H9 (cell line): ENCODE measurements around the gene CTNNA3. TPM values are rescaled to one million over a fixed set of nuclear protein-coding genes. Genes with fewer than 3 reads are reported as not detected.

Source experiments
- DNase-seq: peaks from one replicate; pipeline ENCODE4 v3.0.0-alpha.2; 2017
- H2AFZ ChIP-seq: one replicate; pipeline ENCODE4 v1.6.1; 2013; ENCODE audit warnings: mild to moderate bottlenecking, low read length, control low read depth, moderate library complexity
- H2AK5ac ChIP-seq: 2 replicates; pipeline ENCODE4 v1.6.1; 2013; ENCODE audit warnings: low read length, control low read depth, mixed read lengths; ENCODE audit not compliant: insufficient read length
- H2BK120ac ChIP-seq: one replicate; pipeline ENCODE4 v1.6.1; 2013; ENCODE audit warnings: low read depth, mild to moderate bottlenecking, low read length, control low read depth, inconsistent platforms; ENCODE audit not compliant: poor library complexity, severe bottlenecking
- H2BK12ac ChIP-seq: 2 replicates; pipeline ENCODE4 v1.6.1; 2013; ENCODE audit warnings: low read length, control low read depth, mixed read lengths, low read depth; ENCODE audit not compliant: insufficient read length
- H2BK15ac ChIP-seq: 2 replicates; pipeline ENCODE4 v1.6.1; 2013; ENCODE audit warnings: low read depth, low read length, control low read depth
- H2BK20ac ChIP-seq: one replicate; pipeline ENCODE4 v1.6.1; 2013; ENCODE audit warnings: low read depth, mild to moderate bottlenecking, low read length, control low read depth, inconsistent platforms; ENCODE audit not compliant: poor library complexity, severe bottlenecking
- H2BK5ac ChIP-seq: 2 replicates; pipeline ENCODE4 v1.6.1; 2013; ENCODE audit warnings: low read length, control low read depth, mixed read lengths; ENCODE audit not compliant: insufficient read length
- H3K14ac ChIP-seq: 2 replicates; pipeline ENCODE4 v1.6.1; 2013; ENCODE audit warnings: low read length, control low read depth; ENCODE audit not compliant: insufficient read depth
- H3K18ac ChIP-seq: 2 replicates; pipeline ENCODE4 v1.6.1; 2013; ENCODE audit warnings: low read depth, mild to moderate bottlenecking, mixed read lengths, low read length, control low read depth; ENCODE audit not compliant: insufficient read length
- H3K23ac ChIP-seq: 2 replicates; pipeline ENCODE4 v1.6.1; 2013; ENCODE audit warnings: low read length, control low read depth, mixed read lengths, low read depth; ENCODE audit not compliant: insufficient read length
- H3K23me2 ChIP-seq: 2 replicates; pipeline ENCODE4 v1.6.1; 2013; ENCODE audit warnings: low read depth, mild to moderate bottlenecking, mixed read lengths, low read length, control low read depth; ENCODE audit not compliant: insufficient read length, poor library complexity, severe bottlenecking
- H3K27ac ChIP-seq: 2 replicates; pipeline ENCODE4 v1.5.1; 2013; ENCODE audit warnings: low read length, control low read depth, mixed read lengths, low read depth; ENCODE audit not compliant: insufficient read length
- H3K27me3 ChIP-seq: 2 replicates; pipeline ENCODE4 v1.6.1; 2013; ENCODE audit warnings: low read length, control low read depth, inconsistent platforms; ENCODE audit not compliant: insufficient read depth
- H3K4ac ChIP-seq: 2 replicates; pipeline ENCODE4 v1.6.1; 2013; ENCODE audit warnings: low read depth, mild to moderate bottlenecking, control low read depth, inconsistent platforms, low read length, moderate library complexity
- H3K4me1 ChIP-seq: 2 replicates; pipeline ENCODE4 v1.6.1; 2013; ENCODE audit warnings: low read length, control low read depth, inconsistent platforms; ENCODE audit not compliant: insufficient read depth
- H3K4me2 ChIP-seq: 2 replicates; pipeline ENCODE4 v1.6.1; 2013; ENCODE audit warnings: low read length, control low read depth, mixed read lengths; ENCODE audit not compliant: insufficient read length, insufficient read depth
- H3K56ac ChIP-seq: 2 replicates; pipeline ENCODE4 v1.6.1; 2013; ENCODE audit warnings: low read depth, mild to moderate bottlenecking, mixed read lengths, low read length, control low read depth; ENCODE audit not compliant: insufficient read length
- H3K79me1 ChIP-seq: 2 replicates; pipeline ENCODE4 v1.6.1; 2013; ENCODE audit warnings: low read depth, mild to moderate bottlenecking, moderate library complexity, low read length, control low read depth, inconsistent platforms; ENCODE audit not compliant: insufficient read depth, poor library complexity, severe bottlenecking
- H3K79me2 ChIP-seq: 2 replicates; pipeline ENCODE4 v1.6.1; 2013; ENCODE audit warnings: low read length, control low read depth, inconsistent platforms; ENCODE audit not compliant: insufficient read depth
- H3K9ac ChIP-seq: 2 replicates; pipeline ENCODE4 v1.6.1; 2013; ENCODE audit warnings: low read length, control low read depth, mixed read lengths; ENCODE audit not compliant: insufficient read length; ENCODE audit errors: extremely low read depth
- H3K9me3 ChIP-seq: one replicate; pipeline ENCODE4 v1.6.1; 2013; ENCODE audit warnings: low read depth, low read length, inconsistent platforms; ENCODE audit not compliant: control insufficient read depth
- H3T11ph ChIP-seq: one replicate; pipeline ENCODE4 v1.6.1; 2013; ENCODE audit warnings: mild to moderate bottlenecking, low read length, control low read depth, inconsistent platforms
- H4K20me1 ChIP-seq: one replicate; pipeline ENCODE4 v1.6.1; 2013; ENCODE audit not compliant: control insufficient read depth, insufficient read length, insufficient read depth
- H4K5ac ChIP-seq: 2 replicates; pipeline ENCODE4 v1.6.1; 2013; ENCODE audit warnings: low read depth, mild to moderate bottlenecking, mixed read lengths, low read length, control low read depth; ENCODE audit not compliant: insufficient read length
- H4K8ac ChIP-seq: replicated peaks from 2 replicates; pipeline ENCODE4 v1.6.1; 2013; ENCODE audit warnings: low read length, control low read depth, mixed read lengths, low read depth; ENCODE audit not compliant: insufficient read length
- H4K91ac ChIP-seq: 2 replicates; pipeline ENCODE4 v1.6.1; 2013; ENCODE audit warnings: low read depth, mild to moderate bottlenecking, moderate library complexity, mixed read lengths, low read length, control low read depth; ENCODE audit not compliant: insufficient read length
- H3K27ac Mint-ChIP-seq, 3 experiments: 2 replicates in 2 of 3; 3 replicates in 1 of 3; pipeline ENCODE4 v1.8.0; 2020 to 2021; ENCODE audit warnings: mixed read lengths in 3 of 3, mild to moderate bottlenecking in 1 of 3, moderate library complexity in 1 of 3
- H3K27me3 Mint-ChIP-seq: 2 replicates; pipeline ENCODE4 v1.8.0; 2021; ENCODE audit warnings: low read depth, mild to moderate bottlenecking, moderate library complexity, mixed read lengths
- H3K36me3 Mint-ChIP-seq, 3 experiments: 2 replicates in 2 of 3; 3 replicates in 1 of 3; pipeline ENCODE4 v1.8.0; 2020 to 2021; ENCODE audit warnings: low read depth in 3 of 3, mixed read lengths in 3 of 3; ENCODE audit not compliant: insufficient read depth in 1 of 3
- H3K4me1 Mint-ChIP-seq, 2 experiments: 2 replicates each; pipeline ENCODE4 v1.8.0; 2020; ENCODE audit warnings: mixed read lengths in 2 of 2
- H3K4me3 Mint-ChIP-seq, 2 experiments: 2 replicates in 1 of 2; 3 replicates in 1 of 2; pipeline ENCODE4 v1.8.0; 2020 to 2021; ENCODE audit warnings: mild to moderate bottlenecking in 2 of 2, mixed read lengths in 2 of 2, moderate library complexity in 1 of 2
- H3K9me3 Mint-ChIP-seq, 2 experiments: 2 replicates in 1 of 2; 3 replicates in 1 of 2; pipeline ENCODE4 v1.8.0; 2020; ENCODE audit warnings: mild to moderate bottlenecking in 2 of 2, mixed read lengths in 2 of 2, moderate library complexity in 1 of 2
- CTCF ChIP-seq: fragments of 200-600 bp; sonication (generic); conservative IDR thresholded peaks from 3 replicates; pipeline ENCODE4 v1.8.0; 2021; ENCODE audit warnings: antibody characterized with exemption, mild to moderate bottlenecking
- WGBS: extraction: QIAGEN DNeasy Blood & Tissue Kit; methylation state at CpG from one replicate; pipeline ENCODE4 v1.1.7; 2013; ENCODE audit warnings: missing lambda C conversion rate, low lambda C conversion rate, mixed read lengths; ENCODE audit not compliant: insufficient read length; ENCODE audit errors: extremely low coverage; 5-methylcytosine and 5-hydroxymethylcytosine counted together
- total RNA-seq: library from RNA; stranded (reverse); gene quantifications from 2 replicates; pipeline ENCODE4 v1.2.1, GENCODE V29; 2021

The CTNNA3 gene
- total RNA-seq, 1 experiment from 2014 or later: 3.3 TPM

GRCh38 chr10:67017218-67017617 lies 678.8 kb downstream of the CTNNA3 start:
- Histone ChIP-seq H3K18ac (no peak overlapping the region), H3K4ac (no peak overlapping the region), H4K91ac (no peak overlapping the region), H2AK5ac (no peak overlapping the region), H3K79me1 (no peaks in the 10 kb centered on the region), H2BK5ac (no peak overlapping the region), H3K27me3 (no peaks in the 10 kb centered on the region), H3K14ac (no peak overlapping the region), H2BK15ac (no peak overlapping the region), H3K9me3 (no peaks in the 10 kb centered on the region), H3K79me2 (no peaks in the 10 kb centered on the region), H3K27ac (no peak overlapping the region), H3K4me1 (no peaks in the 10 kb centered on the region), H3K4me2 (no peak overlapping the region), H3K9ac (no peak overlapping the region), H4K20me1 (no peaks in the 10 kb centered on the region), H3K23ac (no peak overlapping the region), H4K5ac (no peak overlapping the region), H3T11ph (no peak overlapping the region), H2BK12ac (no peak overlapping the region), H3K23me2 (no peaks in the 10 kb centered on the region), H4K8ac (no peak overlapping the region), H3K56ac (no peak overlapping the region), H2BK20ac (no peak overlapping the region), H2AFZ (no peak overlapping the region), H2BK120ac (no peak overlapping the region)
- no peaks in the 10 kb centered on the region for H3K9me3 Mint-ChIP-seq
- TF ChIP-seq CTCF: no peak
- H3K27ac Mint-ChIP-seq: no peak overlapping the region
- no CpG with 5 or more reads among the region's 2 CpGs for WGBS
- no peaks in the 10 kb centered on the region for H3K36me3 Mint-ChIP-seq
- DNase-seq: no peak
- H3K4me1 Mint-ChIP-seq: 0 out of 4 replicates have a peak, but pooled peaks cover 2 to 3% of the 10 kb centered on the region in 2 experiments
- H3K4me3 Mint-ChIP-seq: no peak overlapping the region
- no peaks in the 10 kb centered on the region for H3K27me3 Mint-ChIP-seq
